GM19328 (cell line): ENCODE data around the gene NAA16.
A peak's percentile ranks its signal among the peaks of the same experiment; 100 is the strongest.
"Not testable (repeated sequence)": the region's sequence is repeated elsewhere in the genome, so short reads cannot be mapped to it uniquely, and the experiment has no call there.

Experiments used
- ATAC-seq: cut with Tn5 transposase; IDR thresholded peaks from one replicate; pipeline ENCODE4 v1.9.1; 2021; ENCODE audit warnings: mild to moderate bottlenecking, moderate library complexity; ENCODE audit not compliant: unreplicated experiment

NAA16 gene

DNA sequence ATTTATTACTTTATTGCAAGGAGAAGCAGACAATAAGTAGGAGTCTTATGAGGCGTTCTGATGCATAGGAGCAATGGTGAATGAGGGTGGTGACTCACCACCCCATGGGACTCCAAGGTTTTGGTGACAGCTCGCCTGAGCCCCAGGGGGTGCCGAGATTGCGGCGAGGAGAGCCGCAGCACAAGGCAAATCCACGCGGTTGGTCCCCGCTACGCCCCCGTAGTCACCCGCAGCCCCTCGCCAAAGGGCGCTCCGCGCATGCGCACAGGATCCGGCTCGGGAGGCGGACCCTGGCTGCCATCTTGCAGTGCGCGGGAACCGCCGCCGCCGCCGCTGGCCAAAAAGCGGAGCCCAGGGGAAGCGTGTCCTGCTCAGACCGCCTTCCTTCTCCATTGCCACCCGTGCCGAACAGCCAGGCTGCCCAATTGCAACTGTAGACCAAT, at the start of gene NAA16:
TSS of gene NAA16 (plus strand) at position 305 of the 443 bp plus-strand sequence. CDS start 262 bp downstream, outside the sequence.
- peak; percentile 64 for ATAC-seq

DNA sequence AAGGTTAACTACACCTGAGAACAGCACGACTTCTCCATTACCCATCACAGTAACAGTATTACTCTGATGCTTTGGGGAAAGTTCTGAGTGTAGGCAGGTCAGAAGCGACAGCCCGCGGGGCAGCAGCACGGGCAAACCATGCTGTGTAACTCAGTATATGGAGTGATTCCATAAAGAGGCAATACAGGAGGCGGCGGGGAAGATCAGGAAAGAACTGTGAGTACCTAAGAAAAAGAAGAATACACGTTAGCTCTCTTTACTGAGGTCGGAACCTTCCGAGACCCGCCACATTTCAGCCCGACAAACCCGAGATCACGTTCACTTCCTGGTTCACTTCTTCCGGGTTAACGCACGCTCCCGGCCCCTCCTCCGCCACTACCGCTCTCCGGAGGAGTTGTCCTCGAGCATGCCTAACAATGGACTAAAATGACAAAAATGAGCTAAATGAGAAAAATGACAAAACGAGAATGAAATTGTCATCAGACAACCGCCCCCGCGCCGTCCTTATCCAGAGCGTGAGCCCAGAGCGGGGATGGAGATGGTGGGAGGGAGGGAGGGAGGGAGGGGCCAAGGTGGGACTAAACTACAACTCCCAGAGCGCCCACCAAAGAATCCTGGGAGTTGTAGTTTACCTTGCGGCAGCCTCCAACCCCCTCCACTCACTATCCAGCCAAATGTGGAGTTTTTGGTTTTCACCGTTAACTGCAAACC, 47.7 kb upstream of the NAA16 start, which contains the start of gene MTRF1:
TSS of gene MTRF1 (minus strand) at position 316 of the 711 bp plus-strand sequence. CDS start 2,669 bp downstream, outside the sequence.
- ATAC-seq, result peak; percentile 94

DNA sequence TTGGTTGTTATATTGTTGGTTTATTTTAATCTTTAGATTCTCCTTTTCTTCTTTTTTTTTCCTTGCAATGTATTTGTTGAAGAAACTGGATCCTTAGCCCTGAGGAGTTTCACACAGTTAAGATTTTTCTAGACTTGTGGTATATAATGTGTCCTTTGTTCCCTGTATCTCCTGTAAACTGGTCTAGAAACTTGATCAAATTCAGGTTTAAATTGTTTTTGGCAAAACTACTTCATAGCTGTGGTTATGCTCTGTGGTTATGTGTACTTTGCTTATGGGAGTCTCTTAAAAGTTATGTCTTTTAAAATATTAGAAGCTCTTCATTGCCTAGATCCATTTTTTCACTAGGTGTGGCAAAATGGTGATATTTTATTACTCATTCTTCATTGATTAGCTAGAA, 44.0 kb upstream of the NAA16 start:
- no peak for ATAC-seq

DNA sequence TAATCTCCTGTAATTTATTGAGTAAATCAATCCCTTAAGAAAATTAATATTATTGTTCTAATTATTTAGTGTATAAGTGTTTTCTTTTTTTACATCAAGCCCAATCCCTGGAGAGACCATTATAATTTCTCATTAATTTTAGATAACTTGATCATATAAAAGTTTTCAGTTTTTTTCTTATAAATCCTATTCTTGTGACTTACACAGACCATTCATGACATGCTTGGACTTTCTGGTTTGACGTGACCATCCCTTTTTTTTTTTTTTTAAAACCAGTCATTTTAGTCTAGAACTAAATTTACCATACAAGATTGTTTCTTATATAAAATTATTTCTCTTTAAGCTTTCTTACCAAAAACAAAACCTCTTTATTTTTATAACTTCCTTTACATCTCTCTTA, 42.3 kb upstream of the NAA16 start:
- no peak for ATAC-seq

DNA sequence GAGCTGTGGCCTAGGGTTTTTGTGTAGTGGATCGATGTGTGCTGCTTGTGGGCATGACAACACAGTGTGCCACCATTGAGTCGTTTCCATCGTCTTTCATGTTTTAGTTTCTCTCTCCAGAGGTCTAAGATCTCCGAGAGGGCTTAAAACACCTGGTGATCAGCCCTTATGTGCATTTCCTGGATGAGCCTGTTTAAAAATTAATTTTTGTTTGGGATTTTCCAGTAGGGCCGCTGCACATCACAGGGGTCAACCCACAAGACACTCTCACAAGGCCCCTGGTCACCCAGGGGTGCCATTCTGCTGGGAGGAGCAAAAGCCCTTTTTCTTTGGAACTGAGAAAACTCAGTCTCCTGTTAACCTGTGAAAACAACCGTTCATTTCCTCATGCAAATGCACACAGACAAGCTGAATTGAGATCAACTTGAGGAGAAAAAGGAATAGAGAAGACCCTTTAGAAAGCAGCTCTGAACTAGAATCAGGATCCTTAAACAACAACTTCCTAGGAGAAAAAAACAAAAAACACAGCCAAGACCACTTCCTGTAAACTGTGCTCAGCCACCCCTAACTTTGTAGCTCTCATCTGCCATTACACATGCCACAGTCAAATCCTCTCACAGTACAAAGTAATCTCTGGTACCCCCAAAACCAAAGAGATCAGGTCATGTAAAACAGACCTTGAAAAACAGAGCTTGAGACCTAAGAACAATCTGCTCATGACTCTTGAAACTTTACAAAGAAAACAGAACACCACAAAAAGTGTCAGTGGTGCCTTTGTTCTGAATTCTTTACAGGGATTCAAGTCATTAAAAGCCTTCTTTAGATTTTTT, 39.4 kb upstream of the NAA16 start:
- ATAC-seq, result no peak

DNA sequence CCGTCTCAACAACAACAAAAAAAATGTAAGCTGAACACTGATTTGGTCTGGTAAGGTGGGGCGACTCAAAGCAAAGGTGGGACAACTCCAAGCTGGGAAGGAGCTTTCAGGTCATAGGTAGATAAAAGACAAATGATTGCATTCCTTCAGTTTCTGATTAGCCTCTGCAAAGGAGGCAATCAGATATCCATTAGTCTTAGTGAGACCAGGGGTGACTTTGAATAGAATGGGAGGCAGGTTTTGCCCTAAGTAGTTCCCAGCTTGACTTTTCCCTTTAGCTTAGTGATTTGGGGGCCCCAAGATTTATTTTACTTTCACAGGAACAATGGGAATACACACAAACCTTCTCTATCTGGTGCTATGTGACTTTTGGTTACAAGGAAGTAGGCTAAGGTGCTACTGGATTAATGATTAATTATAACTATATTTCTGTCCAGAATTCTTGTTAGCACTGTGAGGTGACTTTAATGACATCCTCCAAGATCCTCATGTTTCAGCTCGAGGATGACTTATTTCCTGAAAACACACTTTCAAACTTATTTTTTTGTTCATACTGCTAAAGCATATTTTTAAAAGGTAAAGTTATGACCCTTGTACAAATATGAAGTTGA, 37.1 kb upstream of the NAA16 start:
- no peak for ATAC-seq

DNA sequence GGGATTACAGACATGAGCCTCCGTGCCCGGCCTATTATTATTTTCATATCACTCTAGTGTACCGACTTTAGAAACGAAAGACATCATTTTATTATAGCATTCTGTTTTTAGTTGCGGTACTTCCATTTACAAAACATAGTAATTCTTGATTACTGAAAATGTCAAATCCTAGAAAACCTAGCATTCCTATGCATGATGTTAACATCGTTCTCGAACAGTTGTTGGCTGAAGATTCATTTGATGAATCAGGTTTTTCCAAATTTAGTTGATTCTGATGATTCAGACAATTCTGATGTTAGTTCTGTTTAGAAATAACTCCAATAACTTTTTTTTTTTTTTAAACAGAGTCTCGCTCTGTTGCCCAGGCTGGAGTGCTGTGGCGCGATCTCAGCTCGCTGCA, 36.2 kb upstream of the NAA16 start:
- ATAC-seq, result no peak

DNA sequence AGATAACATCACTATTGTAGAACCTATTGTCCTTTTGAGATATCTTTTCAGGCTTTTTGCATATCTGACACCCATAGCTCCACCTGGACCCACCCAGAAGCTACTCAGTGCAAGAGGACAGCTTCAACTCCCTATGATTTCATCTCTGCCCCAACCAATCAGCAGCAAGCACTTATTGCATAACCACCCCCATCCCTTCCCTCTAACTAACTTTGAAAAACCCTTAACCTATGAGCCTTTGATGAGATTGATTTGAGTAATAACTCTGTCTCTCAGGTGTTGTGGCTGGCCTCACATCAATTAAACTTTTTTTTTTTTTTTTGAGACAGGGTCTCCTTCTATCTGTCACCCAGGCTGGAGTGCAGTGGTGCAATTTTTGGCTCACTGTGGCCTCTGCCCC, 34.2 kb upstream of the NAA16 start:
- no peak for ATAC-seq

DNA sequence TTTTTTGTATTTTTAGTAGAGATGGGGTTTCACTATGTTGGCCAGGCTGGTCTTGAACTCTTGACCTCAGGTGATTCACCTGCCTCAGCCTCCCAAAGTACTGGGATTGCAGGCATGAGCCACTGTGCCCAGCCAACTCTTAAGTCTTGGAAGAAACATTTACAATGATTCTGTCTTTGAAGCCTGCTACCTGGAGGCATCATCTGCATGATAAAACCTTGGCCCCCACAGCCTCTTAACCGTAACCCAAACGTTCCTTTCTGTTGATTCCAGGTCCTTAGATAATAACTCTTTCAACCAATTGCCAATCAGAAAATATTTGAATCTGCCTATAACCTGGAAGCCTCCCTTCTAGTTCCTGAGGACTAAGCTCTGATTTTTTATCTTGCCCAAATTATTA, 31.9 kb upstream of the NAA16 start:
- ATAC-seq, result not testable (repeated sequence)

DNA sequence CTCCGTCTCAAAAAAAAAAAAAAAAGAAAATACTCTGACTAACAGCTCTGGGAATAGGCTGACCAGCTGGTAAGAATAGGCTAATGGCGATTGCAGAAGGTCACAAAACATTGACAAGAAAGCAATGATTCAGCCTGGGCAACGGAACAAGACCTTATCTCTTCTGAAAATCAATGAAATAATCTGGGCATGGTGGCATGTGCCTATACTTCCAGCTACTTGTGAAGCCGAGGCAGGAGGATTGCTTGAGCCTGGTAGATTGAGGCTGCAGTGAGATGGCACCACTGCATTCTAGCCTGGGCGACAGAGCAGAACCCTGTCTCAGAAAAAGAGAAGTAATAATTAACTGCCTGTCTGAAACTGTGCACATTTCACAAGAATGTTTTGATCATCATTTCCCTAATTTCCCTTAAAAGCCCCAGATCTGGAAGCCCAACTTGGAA, 28.9 kb upstream of the NAA16 start:
- no peak for ATAC-seq

DNA sequence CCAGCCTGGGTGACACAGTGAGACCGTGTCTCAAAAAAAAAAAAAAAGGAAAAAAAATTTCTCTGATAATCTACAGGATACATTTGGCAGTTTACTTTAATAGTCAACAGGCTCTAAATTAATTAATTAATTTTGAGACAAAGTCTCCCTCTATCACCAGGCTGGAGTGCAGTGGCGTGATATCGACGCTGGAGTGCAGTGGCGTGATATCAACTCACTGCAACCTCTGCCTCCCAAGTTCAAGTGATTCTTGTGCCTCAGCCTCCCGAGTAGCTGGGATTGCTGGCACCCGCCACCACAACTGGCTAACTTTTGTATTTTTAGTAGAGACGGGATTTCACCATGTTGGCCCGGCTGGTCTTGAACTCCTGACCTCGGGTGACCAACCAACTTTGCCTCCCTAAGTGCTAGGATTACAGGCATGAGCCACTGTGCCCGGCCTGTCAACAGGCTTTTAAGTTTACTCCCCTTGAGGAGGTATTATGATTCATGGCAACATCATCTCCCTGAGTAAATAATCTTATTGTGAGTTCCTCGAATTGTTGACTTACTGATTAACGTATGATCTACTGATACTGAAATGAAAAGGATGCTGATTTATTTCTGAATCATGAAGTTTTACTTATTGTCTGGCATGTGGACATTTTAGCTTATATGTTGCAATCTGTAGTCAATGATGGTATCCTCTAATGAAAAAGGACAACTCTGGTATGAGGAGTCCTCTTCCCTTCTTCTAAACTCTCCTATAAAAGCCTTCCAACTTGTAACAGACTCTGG, 26.4 kb upstream of the NAA16 start:
- no peak for ATAC-seq

DNA sequence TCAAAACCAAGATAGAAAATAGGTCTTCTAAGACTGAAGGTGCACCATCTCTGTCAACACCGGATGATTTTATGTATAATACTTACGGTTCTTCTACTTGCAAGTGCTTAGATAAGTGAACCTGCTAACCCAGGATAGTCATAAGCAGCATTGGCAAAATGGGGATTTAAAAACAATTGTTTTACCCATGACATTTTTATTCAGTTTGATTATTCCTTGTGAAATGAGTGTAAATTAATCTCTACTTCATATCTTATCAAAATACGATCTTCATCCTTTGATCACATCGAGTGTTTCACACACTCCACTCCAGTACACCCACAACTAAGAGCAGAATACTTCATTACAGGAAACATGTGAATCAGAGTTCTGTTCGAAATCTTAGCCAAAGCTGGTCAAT, 24.7 kb upstream of the NAA16 start:
- ATAC-seq, result no peak

DNA sequence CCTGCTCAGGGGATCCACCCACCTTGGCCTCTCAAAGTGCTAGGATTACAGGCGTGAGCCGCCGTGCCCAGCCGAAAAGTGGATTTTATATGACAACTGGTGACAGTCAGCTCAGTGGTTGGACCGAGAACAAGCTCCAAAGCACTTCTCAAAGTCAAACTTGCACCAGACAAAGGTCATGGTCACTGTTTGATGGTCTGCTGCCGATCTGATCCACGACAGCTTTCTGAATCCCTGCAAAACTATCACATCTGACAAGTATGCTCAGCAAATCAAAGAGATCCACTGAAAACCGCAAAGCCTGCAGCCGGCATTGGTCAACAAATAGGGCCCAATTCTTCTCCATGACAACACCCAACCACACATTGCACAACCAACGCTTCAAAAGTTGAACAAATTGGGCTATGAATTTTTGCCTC, 21.6 kb upstream of the NAA16 start:
- no peak for ATAC-seq

DNA sequence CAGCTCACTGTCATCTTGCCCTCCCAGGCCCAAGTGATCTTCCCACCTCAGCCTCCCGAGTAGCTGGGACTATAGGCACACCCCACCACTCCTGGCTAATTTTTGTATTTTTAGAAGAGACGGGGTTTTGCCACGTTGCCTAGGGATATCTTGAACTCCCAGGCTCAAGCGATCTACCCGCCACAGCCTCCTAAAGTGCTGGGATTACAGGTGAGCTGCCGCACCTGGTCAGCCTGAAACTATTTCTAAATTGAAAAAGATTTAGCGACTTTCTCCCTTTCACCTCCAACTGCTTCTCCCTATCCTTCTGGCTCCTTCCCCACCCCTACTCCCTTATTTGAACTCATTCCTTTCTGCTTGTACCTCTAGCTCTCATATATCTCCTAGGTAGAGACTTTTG, 19.8 kb upstream of the NAA16 start:
- no peak for ATAC-seq

DNA sequence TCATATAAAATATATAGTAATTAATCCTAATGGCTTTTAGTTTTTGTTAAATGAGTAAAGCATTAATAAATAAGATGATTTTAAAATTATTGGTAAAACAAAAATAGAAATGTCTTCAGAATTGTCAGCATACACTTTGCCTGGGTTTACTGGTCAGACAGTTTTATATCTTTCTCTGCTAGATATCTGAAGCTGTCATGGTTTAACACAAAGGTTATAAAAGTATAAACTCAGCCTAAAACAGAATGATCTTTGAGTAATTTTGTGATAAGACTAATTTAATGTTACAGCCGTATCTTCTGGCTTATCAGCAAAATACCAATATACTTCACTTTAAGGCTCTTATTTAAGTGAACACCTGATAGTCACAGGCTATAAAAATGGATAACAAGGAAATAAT, 17.8 kb upstream of the NAA16 start:
- no peak for ATAC-seq

DNA sequence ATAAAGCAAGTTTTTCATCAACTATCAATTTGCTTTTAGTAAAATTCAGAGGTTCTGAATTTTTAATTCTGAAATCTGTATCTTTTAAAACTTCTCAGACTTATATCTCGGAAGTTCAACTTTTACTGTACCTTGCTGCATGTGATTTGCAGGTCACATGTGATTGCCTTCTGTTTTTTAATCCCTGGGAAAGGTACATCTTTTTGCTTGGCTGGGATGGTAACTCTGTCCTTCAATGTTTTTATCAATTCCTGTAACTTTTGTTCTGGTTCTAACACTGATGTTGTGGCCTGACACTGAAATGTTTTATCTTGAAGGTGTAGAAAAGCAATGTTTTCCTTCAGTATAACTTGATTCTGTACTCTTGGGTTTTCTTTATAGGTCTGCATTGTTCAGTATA, 16.2 kb upstream of the NAA16 start:
- ATAC-seq, result no peak

DNA sequence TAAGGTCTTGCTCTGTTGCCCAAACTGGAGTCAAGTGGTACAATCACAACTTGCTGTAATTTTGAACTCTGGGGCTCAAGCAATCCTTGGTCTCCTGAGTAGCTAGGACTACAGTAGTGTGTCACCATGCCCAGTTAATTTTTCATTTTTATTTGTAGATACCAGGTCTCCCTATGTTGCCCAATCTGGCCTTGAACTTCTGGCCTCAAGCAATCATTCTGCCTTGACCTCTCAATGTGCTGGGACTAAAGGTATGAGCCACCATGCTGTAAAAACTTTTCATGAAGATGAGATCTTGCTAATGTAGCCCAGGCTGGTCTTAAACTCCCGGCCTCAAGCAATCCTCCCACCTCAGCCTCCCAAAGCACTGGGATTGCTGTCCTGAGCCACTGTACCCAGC, 15.1 kb upstream of the NAA16 start:
- ATAC-seq, result no peak

DNA sequence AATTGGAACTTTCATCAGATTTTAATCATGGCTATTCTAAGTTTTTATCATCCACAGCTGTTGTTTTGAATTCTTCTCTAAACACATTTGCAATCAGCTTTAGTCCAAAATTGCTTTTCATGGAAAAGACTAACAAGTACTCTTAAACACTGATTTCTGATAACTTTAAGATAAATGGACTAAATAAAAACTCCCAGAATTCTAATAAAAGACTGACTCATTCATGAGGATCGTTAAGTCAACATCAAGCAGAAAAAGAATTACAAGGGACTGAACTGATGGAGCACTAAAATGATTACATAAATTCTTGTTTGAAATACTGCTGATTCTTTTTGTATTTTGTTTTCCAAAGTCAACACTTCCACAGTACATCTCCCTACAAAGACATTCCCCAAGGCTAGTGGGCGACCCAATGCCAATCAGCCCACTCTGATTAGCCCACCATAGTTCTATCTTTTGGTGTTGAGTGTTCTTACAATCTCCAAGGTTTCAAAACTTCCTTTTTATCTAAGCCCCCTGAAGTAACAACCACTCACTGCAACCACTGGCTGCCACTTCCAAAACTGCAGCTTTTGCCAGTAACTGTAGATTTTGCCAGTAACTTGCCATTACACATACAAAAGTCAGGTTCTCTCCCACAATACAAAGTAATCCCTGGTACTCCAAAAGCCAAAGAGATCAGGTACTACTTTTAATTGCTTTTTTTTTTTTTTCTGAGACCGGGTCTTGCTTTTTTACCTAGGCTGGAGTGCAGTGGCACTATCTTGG, 14.0 kb upstream of the NAA16 start:
- no peak for ATAC-seq

DNA sequence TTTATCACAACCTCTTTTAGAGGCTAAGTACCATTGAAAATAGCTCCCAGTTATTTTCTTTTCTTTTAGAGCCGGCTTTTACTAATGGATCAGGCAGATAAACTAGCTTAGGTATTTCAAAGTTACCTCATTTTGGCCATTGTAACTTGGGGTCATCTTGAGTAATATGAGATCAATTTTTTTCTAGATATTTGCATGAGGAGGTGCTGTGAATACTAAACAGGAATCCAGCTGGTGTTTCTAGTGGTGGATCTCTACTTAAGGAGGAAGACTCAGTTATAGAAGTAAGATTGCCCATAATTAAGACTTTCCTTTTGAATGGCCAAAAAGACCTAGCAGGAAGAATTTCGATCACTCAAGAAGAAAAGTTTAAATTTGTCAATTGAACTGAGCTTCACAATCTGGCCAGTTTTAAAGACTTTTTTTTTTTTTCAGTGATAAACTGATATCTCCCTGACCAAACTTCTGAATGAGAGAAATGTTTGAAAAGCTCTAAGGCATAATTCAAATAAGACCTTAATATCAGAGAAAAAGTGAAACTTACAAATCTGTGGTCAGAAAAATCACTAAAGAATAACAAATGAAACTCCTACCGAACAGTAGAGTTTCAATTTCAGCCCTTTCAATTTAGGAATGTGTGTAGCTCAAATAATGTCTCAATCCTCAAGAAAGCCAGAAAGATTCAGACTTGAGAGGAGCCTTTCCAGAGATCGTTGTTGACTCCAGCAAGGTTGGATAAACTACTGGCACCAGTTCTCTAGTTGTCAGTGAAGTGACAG, 11.6 kb upstream of the NAA16 start:
- ATAC-seq, result no peak
